Stimulated activated CD8-positive, alpha-beta memory T cell treated with anti-CD3 and anti-CD28 coated beads, Interleukin-15, amount 100 ng/mL, for 48 hours (primary cell): ENCODE data around the gene LHPP.

Source experiments
- DNase-seq, 2 donors: peaks; one replicate each; pipeline ENCODE4 v3.0.0-alpha.2; 2020; ENCODE audit warnings: low read depth in 2 of 2

LHPP gene

DNA sequence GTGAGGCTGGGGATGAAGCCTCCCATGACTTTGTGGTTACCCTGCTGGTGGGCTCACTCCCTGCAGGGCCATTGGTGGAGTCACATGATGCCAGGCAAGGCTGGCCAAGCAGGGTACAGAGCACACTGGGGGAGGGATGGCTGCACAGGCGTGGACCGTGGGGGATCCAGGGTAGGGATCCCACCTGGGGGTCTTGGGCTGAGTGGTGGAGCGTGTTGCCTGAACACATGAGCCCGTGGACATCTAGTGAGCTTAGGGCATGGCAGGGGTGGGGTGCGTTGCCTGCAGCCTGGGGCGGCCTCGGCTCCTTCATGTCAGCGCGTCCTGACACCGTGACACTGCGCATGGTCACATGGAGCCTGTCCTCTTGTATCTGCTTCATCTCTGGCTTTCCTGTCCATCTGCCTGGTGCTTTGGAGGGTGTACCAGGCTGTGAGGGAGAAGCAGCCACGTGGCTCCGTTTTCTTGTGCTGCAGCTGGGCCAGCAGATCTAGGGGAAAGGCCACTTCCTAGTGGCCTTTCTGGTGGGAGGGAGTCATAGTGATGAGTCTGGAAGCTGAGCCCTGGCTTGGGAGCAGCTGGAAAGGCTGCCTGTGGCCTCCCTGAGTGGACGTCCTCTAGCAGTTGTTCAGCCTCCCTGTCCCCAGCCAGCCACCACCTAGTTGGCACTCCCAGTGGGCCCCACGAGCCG lies 96.2 kb downstream of the LHPP start:
- no peak for DNase-seq

DNA sequence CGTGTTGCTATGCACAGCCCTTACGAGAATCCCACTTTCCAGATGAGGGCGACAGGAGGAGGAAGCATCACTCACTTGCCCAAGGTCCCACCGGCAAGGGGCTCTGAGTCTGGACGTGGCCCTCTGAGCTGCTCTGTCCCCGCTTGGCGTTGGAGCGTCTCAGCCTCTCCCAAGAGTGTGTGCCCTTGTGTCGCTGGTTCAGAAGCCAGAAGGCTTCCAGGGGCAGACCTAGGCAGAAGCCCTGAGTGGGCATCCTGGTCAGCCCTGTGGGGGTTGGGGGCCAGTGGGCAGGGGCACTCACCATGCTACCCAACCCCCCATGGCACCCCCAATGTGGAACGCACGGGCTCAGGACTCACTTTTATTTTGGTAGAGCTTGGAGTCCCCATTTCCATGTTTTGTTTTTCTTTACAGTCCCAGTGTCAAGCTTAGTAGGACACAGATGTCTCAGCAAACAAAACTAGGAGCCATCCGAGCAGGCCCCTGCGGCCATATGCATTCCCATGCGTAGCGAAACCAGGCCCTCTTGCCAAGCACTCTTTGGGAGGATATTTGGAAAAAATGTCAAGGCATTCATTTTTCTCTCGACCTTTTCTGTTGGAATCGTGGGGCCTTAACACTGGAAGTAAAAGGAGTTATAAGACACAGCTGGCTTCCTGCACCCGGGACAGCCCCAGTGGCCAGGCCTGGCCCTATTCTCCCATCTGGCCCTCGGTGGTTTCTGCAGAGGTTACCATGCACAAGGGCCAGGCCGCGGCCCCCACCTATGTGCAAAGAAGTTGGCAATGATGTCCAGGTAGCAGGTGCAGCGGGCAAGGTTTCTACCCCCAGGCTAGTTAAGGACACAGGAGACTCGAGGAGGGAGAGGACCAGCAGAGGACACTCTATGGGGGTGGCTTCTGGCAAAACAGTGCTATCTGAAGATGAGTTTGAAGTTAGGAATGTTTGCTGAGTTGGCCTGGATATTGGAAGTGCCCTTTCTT lies 97.0 kb downstream of the LHPP start:
- DNase-seq = no peak

DNA sequence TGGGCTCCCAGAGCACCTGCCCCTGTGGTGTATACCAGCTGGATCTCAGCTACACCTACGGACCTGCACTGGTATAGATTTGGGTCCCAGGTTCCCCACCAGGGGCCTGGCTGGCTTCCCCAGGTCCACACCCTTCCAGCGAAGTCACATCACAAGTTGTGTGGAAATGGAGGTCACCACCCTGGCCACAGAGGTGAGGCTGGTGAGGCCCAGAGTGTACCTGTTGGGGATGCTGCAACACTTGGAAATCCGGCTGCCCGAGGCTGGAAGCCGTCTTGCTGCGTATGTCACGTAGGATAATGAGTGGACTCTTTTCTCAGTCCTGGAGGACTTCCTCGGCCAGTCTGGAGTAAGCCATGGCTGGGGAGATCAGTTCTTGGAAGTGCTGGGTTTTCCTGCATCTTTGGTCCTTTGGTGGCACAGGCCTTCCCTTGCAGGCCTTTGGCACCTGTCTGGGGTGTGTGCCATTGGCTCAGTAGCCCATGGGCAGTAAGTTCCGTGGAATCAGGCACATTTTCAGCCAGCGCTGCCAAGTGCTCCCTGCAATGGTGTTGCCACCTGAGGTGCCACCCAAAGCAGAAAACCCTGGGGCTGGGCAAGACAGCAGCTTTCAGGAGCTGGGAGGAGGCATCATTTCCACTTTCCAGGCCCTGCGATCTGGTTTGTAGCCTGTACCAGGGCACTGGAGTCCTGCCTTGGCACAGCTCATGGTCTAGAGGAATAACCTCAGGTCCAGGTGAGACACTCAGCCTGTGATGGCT lies 97.9 kb downstream of the LHPP start:
- DNase-seq = no peak

DNA sequence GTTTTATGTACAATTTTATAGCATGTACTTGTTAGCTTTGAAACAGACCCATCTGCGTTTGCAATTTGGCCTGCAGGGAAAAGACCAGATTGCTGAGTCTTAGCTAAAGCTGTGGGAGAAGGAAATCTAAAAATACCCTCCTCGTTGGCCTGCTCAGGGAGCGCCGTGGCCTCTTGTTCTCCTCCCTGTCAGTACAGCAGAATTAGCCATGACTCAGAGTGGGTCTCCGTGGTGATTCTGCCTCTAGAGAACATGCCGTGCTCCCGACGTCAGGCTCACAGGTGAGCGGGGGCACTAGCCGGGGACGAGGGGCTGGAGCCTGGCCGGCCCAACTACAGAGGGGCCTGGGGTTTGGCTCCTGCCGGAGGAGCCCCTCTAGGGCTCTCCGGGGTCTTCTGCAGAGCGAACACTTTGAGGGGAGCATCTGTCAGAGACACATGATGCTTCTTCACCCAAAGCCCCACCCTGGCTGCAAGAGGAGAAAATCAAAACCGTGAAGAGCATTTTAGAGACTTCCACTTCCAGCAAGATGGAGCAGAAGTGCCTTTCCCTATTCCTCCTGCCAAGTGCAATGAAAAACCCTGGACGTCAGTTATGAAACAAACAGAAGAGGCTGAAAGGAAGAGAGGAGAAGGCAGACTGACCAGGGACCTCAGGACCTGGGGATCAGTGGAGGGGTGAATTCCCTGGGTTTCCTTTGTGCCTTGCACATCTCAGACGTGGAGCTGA lies 98.9 kb downstream of the LHPP start:
- no peak for DNase-seq

DNA sequence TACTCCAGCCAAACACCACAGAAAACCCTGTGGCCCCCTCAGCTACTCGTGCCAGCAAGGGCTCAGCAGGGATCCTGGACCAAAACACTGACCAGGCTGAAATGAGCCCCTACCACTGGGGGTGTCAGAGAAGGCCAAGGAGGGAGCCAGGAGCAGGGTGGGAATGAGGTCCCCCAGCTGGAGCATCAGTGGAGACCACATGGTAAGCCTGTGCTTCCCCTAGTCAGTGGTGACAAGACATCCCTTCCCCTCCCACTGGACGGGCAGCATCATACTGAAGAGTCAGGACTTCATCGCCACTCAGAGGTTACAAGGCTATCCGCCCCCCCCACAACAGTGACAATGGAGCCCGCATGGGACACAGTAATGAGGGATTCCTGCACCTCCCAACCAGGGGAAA lies 99.6 kb downstream of the LHPP start:
- DNase-seq = no peak

DNA sequence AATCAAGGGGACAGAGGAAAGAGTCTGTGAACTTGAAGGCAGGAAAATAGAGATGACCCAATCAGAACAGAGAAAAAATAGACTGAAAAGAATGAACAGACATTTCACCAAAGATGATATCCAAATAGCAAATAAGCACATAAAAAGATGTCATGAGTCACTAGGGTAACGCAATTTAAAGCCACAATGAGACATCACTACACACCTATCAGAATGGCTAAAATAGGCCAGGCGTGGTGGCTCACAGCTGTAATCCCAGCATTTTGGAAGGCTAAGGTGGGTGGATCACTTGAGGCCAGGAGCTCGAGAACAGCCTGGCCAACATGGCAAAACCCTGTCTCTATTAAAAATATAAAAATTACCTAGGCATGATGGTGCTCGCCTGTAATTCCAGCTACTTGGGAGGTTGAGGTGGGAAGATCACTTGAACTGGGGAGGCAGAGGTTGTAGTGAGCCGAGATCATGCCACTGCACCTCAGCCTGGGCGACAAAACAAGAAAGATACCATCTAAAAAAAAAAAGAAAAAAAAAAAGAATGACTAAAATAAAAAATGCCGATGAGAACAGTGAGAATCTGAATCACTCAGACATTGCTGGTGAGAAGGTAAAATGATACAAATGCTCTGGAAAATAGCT lies 100.9 kb downstream of the LHPP start:
- DNase-seq = no peak

DNA sequence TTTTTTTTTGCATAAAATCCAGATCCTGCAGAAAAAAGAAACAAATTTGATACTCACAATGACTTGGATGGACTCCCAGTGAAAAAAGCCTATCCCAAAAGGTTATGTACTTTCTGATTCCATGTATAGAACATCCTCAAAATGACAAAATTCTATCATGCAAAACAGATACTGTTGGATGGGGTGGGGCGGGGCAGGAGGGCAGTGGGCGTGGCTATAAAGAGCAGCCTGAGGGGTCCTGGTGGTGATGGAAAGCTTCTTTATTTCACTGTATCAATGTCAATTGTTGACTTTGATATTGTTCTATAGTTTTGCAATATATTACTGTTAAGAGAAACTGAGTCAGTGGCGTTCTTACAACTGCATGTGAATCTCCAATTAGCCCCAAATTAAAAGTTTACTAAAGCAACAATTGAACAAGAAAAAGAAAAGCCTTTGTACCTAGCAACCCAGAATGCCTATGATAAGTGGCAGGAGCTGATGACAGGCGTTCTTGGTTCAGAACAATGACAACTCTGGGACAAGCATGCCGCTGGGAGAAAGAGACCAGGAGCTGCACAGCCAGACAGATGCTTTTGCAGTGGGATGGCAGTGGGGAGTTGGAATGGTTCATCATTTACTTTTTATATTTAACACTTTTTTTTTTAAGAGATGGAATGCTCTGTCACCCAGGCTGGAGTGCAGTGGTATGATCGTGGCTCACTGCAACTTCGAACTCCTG lies 101.9 kb downstream of the LHPP start:
- no peak for DNase-seq

DNA sequence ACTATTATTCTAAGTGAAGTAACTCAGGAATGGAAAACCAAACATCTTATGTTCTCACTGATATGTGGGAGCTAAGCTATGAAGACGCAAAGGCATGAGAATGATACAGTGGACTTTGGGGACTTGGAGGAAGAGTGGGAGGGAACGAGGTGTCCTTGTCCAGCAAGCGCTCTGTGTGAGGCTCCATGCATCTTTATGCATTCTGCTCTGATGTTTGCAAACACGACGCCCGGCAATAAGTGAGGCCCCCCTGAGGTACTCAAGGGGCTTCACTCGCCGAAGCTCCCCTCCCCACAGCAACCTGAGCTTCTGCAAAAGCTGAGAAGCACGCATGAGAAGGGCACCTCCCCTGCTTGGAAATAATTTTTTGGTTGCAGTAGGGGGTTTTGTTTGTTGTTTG lies 103.3 kb downstream of the LHPP start:
- DNase-seq = no peak

DNA sequence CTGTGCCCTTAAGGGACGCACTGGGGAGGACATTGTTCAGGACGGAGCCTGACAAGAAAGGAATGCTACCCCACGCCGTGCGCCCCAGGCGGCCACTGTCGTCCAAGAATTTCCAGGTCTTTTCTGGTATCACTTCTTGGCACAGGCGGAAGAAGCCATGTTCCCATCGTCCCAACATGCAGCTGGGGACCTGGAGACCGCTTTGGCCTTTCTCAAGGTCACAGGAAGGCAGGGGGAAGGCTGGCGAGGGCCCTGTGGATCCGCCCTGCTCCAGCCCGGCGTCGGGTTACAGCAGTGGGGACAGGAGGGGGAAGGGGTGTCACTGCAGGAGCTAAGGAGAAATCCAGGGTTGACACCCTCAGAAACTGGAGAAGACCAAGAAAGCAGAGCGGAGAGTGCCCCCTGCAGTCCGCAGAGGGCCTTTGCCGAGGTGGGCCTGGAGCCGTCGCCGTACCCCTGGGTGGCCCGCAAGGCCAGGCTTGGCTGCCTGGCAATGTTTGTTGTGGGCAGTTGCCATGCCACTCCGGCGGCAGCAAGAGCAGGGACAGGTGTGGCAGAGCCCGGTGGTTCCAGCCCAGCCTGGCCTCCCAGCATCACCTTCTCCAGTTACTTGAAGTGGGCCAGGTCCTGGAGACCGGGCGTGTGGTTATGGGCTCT lies 104.1 kb downstream of the LHPP start:
- DNase-seq = no peak

DNA sequence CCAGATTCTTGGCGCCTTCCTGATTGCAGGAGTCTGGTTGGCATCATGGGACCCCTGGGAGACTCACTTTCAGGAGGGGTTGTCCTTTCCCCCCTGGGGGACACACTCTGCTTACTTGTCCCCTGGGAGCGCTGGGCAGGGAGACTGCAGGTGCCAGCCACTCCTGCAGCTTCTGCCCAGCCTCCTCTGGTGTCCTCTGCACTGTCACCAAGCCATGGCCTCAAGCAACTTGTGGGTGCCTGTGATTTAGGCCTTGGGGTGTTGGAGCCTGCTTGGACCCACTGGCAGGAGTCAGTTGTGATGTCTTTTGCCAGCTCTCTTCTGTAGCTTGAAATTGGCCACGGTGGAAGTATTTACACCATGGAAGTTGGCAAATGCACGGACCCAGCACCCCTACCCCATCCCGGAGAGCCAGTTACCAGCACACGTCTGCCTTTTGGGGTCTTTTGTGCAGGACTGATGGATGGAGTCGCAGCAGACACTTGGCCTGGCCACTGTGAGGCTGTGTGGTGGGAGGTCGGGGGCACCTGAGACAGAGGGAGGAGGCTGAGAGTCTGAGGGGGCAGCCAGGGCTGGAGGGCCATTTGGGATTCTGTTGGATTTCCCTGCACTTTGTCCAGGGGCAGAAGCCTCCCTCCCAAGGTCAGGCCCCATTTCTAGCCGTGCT lies 104.7 kb downstream of the LHPP start:
- DNase-seq = no peak

DNA sequence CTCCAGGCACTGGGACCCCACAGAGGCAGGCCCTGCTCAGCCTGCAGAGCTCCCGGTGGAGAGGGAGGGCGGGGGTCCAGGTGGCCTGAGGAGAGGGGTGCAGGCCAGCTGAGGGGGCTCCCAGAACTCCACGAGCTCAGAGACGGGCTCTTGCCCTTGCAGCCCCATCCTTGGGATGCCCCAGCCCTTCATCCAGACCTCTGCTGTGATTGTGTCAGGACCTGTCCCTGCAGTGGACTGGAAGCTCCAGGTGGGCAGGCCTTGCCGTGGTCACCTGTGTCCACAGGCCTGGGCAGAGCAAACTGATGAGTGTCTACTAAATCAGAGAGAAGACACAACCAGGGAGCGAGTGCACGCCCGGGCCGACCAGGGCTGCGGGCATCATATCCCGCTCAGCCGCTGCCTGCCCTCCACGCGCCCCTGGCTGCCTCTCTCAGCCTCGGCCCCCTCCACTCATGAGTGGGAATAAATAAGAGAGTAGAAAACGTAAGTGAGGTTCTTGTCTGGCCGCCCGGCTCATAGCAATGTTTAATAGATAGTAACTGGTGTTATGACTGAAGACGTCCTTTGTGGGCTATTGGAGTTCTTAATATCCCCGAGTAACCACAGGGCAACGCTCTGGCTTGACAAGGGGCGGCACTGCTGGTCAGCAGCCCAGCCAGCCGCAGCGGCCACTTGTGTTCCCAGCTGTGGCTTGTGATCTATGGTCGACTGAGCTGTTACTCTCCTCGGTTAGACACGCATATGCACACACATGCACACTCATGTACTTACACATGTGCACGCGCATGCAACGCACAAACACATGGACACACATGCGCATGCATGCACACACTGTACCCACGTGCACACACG lies 105.6 kb downstream of the LHPP start:
- DNase-seq = no peak

DNA sequence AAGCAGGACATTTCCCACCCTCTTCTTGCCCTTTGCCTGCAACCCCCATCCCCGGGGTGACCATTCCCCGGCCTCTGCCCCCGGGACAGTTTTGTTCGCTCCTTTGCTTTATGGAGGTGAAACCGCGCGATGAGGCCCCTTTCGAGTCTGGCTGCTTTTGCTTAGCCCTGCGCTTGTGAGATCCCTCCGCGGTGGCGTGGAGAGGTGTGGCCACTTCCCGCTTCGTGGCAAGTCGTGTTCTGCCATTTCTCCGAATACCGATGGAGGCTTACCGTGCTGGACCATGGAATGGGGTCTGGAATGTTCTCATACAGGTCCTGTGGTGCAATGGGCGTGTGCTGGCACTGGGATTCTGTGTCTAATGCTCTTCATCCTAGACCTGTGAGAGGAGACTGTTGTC lies 106.7 kb downstream of the LHPP start:
- no peak for DNase-seq

DNA sequence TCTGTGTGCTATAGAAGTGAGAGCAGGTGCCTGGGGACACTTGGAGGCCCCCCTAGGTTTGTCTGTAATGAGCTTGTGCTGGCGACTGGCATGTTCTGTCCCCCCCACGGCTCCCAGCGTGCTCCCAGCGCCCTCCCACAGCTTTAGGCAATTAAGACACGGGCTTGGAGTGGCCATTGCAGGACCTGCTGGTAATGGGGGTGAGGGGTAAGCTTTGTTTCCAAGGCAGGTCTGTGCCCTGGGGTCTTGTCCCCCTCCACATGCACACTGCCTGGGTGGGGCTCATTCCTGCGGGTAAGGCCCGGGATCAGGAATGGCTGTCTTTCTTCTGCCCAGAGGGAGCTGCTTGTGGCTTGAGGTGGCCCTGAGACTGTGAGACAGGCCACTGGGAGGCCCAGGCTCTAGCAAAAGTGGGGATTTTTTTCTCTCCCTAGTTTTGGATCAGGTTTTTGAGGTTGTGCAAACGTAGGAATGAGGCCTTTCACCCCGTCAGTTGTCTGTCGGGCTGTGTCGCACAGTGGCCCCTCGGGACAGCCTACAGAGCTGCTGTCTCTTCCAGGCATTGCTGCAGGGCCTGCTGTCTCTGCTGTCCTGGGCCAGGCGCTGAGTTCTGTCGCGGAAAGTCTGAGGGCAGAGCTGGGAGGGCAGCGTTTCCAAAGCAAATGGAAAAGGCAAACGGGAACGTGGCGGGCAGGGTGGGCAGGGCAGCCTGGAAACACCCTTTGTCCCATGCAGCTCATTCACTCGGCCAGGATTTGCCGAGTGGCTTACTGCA lies 107.4 kb downstream of the LHPP start:
- no peak for DNase-seq

DNA sequence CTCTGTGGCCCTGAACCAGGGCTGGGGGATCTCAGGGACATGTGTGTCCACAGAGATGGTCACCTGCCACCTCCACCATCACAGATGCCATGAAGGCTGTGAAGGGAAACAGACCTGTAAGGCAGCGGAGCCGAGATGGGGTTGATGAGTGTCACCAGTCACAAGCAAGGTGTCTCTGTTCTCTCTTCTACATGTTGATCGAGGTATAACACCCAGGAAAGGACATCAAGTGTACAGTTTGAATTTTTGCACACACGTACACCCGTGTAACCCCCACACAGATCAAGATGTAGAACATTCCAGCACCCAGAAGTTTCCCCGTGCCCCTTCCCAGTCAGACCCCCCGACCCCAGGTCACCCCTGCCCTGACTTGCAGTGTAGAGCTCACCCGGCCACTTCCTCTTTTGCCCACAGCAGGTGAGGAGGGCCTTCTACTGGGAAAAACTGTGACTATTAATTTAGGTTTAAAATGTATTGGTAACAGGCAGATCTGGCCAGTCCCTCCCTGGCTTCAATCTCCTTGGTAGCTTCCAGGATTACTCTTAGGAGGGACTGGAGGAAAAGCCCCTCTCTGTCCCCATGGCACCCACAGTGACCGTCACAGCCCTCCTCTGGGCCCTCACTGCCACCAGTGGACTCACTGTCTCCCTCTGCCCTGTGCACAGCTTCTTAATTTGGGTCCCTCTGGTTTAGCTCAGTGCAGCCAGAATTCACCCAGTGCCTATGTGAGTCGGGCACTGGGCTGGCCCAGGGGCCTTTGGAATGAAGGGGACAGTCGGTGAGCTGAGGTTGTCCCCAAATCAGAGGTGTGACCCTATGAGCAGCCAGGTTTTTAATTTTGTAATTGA lies 108.2 kb downstream of the LHPP start:
- DNase-seq = no peak

DNA sequence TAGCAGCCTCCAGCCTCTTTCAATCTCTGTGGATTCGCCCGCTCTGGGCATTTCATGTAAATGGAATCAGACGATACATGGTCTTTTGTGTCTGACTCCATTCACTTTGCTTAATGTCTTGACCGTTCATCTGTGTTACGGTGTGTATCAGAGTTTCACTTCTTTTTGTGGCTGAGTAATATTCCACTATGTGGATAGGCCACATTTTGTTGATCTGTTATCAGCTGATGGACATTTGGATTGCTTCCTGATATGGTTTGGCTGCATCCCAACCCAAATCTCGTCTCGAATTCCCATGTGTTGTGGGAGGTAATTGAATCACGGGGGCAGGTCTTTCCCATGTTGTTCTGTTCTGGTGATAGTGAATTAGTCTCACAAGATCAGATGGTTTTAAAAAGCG lies 109.0 kb downstream of the LHPP start:
- DNase-seq = no peak

DNA sequence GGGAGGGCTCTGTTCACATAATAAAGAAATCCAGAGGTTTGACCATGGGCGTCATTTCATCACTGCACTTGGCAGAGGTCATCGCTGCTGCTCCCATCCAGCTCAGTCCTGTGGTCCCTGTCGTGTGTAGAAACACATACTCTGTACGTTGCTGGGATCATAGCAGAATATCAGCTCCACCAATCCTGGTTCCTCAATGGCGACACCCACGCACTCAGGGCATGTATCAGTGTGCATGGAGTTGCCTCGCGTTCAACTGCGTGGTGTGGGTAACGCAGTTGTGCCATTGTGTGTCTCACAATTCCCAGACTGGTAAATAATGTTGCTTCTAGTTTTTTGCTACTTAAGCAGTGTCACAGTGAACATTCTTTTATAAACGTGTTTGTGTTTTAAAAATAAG lies 111.1 kb downstream of the LHPP start:
- DNase-seq = no peak
